ENCODE results near the gene GRIN3A.

The GRIN3A gene

DNA sequence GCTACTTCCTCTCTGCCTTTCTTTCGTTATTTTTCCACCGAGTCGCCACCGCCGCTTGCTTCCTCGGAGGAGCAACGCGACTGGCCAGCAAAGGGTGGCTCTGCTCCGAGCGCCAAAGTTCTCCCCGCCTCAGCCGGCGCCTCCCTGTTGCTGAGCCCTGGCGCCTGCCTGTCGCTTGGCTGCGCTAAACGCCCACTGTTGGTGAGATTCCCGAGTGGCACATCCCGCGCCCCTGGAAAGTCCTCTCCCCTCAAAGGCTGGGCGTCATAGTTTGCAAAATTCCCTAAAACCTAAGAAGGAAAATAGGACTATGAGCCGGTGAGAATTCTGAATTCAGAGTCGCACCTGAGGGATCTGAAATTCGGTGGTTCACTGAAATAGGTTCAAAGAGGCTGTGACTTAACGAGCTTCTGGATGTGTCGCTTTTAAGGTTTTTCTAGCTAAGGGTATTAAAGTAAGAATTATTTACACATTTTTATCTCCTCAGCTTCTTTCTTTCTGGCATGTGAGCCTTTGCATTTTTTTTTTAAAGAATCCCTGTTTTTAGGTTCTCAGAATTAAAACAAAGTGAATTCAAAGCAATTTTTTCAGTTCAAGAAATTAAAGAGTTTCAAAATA, at the start of gene GRIN3A:
TSS of gene GRIN3A (minus strand) at position 82 of the 618 bp plus-strand sequence. CDS start 668 bp downstream, outside the sequence.
- H3K36me3 Mint-ChIP-seq (ENCODE audit: low read depth): no peaks in the 10 kb centered on the region
- H3K27me3 Mint-ChIP-seq (ENCODE audit: low read depth): peaks cover 49% of the 10 kb centered on the region
- no peaks in the 10 kb centered on the region for H3K4me1 Mint-ChIP-seq (ENCODE audit: low read depth)
- no peak within 1 kb of the TSS for H3K4me3 Mint-ChIP-seq
- H3K27ac Mint-ChIP-seq: no peak within 1 kb of the TSS
- no peaks in the 10 kb centered on the region for H3K9me3 Mint-ChIP-seq
- no peak for DNase-seq (ENCODE audit: low spot score)

DNA sequence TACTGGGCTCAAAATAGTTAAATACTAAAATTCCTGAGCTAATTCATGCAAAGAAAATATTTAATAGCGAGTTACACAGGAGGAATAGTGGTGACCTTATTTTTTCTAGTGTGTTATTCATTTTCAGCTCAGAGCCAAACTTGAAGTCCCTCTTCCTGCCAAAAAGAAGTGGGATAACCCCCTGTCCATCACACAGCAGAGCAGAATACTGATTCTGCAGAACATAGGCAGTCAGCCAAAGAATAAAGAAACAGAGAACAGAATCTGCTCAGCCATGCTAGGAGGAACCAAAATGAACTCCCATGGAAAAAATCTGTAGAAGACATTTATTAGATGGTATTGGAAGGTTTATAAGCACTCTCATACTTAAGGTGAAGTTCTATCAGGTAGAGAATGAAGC, 49.4 kb upstream of the GRIN3A start:
- Mint-ChIP-seq H3K4me3 (no peak overlapping the region), H3K9me3 (no peaks in the 10 kb centered on the region), H3K4me1 (ENCODE audit: low read depth) (no peaks in the 10 kb centered on the region), H3K27me3 (ENCODE audit: low read depth) (no peaks in the 10 kb centered on the region), H3K27ac (no peak overlapping the region), H3K36me3 (ENCODE audit: low read depth) (no peaks in the 10 kb centered on the region)
- DNase-seq (ENCODE audit: low spot score): no peak

DNA sequence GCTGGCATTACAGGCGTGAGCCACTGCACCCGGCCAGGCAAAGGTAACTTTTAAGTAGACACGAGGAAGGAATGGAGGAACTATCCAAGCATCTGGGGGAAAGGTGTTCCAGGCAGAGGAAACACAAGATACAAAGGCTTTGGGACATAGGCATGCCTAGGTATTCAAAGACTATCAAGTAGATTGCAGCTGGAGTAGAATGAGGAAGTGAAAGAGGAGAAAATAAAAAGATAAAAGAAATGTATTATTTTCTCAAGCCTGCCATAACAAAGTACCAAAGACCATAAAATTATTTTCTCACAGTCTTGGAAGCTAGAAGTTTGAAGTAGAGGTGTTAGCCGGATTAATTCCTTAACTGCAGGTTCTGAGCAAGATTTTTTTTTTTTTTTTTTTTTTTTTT, 39.9 kb upstream of the GRIN3A start:
- no peak overlapping the region for H3K27ac Mint-ChIP-seq
- H3K36me3 Mint-ChIP-seq (ENCODE audit: low read depth): no peaks in the 10 kb centered on the region
- H3K9me3 Mint-ChIP-seq: no peaks in the 10 kb centered on the region
- H3K27me3 Mint-ChIP-seq (ENCODE audit: low read depth): no peaks in the 10 kb centered on the region
- H3K4me3 Mint-ChIP-seq: no peak overlapping the region
- no peak for DNase-seq (ENCODE audit: low spot score)
- H3K4me1 Mint-ChIP-seq (ENCODE audit: low read depth): no peaks in the 10 kb centered on the region

DNA sequence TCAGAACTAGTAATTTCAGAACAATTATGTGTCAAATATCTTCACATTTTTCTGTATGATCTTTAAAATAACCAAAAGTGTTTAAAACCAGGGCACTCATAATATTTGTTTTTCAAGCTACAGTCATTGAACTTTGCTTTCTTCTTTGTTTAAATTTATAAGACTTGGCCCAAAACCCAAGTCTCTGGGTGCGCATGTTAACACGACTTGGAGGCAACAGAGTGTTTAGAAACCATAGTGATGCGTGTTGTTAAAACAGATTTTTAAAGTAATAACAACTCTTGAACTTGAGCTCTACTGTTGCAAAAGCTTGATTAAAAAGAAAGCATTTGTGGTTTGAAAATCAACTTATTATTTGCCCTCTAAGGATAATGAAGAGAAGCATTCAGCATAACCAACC, 26.0 kb upstream of the GRIN3A start:
- Mint-ChIP-seq H3K4me1 (ENCODE audit: low read depth) (no peaks in the 10 kb centered on the region), H3K9me3 (no peaks in the 10 kb centered on the region), H3K27ac (no peak overlapping the region), H3K4me3 (no peak overlapping the region), H3K36me3 (ENCODE audit: low read depth) (no peaks in the 10 kb centered on the region), H3K27me3 (ENCODE audit: low read depth) (no peaks in the 10 kb centered on the region)
- no peak for DNase-seq (ENCODE audit: low spot score)

DNA sequence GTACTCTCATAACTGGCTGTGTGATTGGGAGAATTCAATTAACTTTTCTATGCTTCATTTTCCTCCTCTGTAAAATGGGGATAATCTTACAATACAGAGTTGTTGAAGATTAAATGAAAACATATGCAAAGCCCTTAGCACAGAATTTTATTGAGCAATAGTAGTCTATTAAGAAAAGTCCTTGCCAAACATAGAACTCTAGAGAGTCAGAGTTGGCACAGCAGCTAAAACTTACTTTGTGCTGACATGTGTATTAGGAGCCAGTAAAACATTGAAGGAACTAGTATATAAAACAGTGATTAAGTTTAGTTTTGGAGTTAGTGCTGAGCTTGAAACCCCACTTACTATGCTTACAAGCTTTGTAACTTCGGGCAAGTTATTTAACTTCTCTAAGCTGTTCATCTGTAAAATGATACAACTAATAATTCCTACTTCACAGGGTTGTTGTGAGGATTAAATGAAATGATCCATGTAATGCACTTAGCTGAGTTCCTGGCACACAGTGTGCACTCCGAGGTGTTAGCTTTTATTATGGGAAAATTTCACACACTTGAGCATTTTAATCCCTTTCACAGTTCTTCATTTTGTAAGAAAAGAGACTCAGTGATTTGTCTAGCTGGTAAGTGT, 20.0 kb upstream of the GRIN3A start:
- Mint-ChIP-seq H3K36me3 (ENCODE audit: low read depth) (no peaks in the 10 kb centered on the region), H3K4me3 (no peak overlapping the region), H3K27me3 (ENCODE audit: low read depth) (no peaks in the 10 kb centered on the region), H3K27ac (no peak overlapping the region), H3K9me3 (no peaks in the 10 kb centered on the region), H3K4me1 (ENCODE audit: low read depth) (no peaks in the 10 kb centered on the region)
- no peak for DNase-seq (ENCODE audit: low spot score)

DNA sequence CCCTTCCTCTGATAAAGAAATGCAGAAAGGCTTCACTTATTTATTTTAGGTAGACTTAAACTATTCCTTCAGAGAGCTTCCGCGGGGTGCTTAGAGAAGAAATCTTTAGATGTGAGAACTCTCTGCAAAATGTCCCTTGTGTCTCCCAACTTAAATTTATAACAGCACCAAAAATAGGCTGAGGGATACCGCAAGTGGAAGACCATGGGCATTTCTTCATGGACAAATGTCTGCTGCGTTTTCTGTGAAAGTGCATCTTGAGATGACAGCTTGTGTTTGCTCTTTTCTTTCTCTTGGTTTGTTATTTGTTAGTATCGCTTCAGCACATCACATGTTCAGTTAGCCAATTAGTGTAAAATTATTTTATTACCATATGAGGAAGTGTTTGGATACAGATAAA, 15.3 kb upstream of the GRIN3A start:
- DNase-seq (ENCODE audit: low spot score): no peak
- Mint-ChIP-seq H3K4me3 (no peak overlapping the region), H3K27me3 (ENCODE audit: low read depth) (no peaks in the 10 kb centered on the region), H3K27ac (no peak overlapping the region), H3K4me1 (ENCODE audit: low read depth) (no peaks in the 10 kb centered on the region), H3K36me3 (ENCODE audit: low read depth) (no peaks in the 10 kb centered on the region), H3K9me3 (no peaks in the 10 kb centered on the region)

DNA sequence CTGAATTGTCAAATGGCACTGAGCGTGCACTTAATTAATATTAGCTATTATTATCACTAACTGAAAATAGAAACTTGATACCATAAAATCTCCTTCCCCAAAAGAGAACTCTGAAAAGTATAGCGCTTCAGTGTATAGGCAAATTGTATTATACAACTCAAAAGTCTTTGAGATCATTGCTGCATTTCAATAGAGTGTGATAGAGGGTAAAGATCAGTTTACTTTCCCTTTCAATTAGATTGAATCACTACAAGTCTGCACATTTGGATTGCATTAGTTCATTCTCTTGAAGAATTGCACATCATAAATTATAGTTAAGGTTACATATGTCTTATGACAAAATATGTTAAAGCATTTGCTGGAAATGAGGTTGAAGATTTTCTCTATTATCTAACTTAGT, 13.4 kb upstream of the GRIN3A start:
- H3K9me3 Mint-ChIP-seq: no peaks in the 10 kb centered on the region
- H3K27me3 Mint-ChIP-seq (ENCODE audit: low read depth): no peaks in the 10 kb centered on the region
- H3K27ac Mint-ChIP-seq: no peak overlapping the region
- DNase-seq (ENCODE audit: low spot score): no peak
- no peaks in the 10 kb centered on the region for H3K36me3 Mint-ChIP-seq (ENCODE audit: low read depth)
- H3K4me1 Mint-ChIP-seq (ENCODE audit: low read depth): no peaks in the 10 kb centered on the region
- no peak overlapping the region for H3K4me3 Mint-ChIP-seq

DNA sequence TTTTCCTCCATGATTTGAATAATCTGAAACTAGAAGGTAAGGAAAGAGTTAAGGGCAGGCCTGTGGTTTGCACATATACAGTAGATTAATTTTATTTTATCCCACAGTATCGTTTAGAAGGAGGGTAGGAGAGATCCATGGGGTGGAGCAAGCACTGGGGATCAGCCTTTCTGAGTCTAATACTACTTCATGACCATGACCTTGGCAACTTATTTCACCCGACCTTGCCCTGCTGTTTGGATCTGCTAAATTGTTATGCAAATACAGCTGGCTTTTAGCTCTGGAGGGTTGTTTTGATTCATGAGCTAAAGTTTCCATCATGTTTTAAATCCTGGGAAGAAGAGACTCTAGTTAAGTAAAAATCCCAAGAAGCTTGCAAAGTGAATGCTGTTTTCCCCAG, 864 bp upstream of the GRIN3A start:
- no peak for DNase-seq (ENCODE audit: low spot score)
- Mint-ChIP-seq H3K4me3 (no peak overlapping the region), H3K36me3 (ENCODE audit: low read depth) (no peaks in the 10 kb centered on the region), H3K27me3 (ENCODE audit: low read depth) (peaks cover 49% of the 10 kb centered on the region), H3K4me1 (ENCODE audit: low read depth) (no peaks in the 10 kb centered on the region), H3K27ac (no peak overlapping the region), H3K9me3 (no peaks in the 10 kb centered on the region)

DNA sequence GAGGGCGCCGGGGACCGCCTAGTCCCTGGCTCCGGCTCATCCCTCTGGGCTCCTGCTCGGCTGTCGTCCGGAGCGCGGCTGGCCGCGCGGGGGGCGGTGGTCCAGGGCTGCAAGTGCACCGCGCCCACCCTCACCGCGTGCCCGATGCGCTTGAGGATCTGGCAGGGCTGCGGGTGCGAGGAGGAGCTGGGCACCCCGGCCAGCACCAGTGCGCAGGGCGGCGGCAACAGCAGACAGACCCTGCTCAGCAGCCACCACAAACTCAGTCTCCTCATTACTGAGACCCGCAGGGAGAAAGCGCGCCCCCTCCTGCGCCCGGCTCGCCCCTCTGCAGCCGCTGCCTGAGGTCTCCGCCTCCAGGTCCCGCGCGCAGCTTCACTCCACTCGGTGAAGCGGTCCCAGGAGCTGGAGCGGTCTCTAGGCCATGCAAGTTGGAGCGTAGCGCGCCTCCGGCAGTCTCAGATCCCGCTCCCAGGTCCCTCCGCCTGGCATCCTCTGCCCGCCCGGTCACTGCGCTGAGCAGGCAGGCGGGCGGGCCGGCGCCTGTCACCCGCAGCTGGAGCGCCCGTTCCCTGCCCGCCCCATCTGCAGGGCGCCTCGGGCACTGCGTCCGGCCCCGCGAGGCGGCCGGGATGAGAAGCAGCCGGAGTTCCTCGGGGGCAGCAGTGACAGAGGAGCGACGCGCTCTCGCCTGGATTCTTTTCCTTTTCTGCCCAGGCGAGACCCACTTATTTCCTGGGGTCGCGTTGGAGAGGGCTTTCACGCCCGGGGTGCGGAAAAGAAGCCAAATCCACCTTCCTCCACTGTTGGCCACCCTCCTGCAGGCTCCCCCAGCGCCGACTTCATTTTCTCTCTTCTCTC, 512 bp downstream of the GRIN3A start:
- Mint-ChIP-seq H3K27ac (no peak overlapping the region), H3K27me3 (ENCODE audit: low read depth) (peaks cover 47% of the 10 kb centered on the region), H3K9me3 (no peaks in the 10 kb centered on the region), H3K4me1 (ENCODE audit: low read depth) (no peaks in the 10 kb centered on the region), H3K36me3 (ENCODE audit: low read depth) (no peaks in the 10 kb centered on the region), H3K4me3 (no peak overlapping the region)
- no peak for DNase-seq (ENCODE audit: low spot score)

DNA sequence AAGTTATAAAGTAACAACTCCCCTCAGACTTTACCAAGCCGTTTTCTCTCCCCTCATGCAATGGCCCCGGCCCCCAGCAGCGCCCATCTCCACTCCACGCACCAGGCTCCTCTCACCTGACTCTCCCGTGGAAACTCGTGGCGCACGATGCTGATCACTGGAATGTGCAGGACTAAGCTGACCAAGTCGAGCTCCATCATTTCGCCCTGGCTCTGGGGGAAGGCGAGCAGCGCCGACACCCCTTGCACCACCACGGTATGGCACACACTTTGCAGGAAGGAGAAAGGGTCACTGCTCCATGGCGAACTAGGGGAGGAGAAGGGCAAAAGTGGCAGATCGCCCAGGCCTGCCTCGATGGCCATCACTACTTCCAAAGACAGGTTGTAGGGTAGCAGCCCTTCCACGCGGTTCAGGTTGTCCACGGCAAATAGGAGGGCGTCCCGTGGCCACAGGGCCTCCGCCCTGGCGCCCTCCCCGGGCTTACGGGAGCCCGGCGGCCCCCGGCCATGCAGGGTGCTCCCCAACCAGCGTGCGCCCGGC, 1.2 kb downstream of the GRIN3A start:
- H3K27me3 Mint-ChIP-seq (ENCODE audit: low read depth): peaks cover 49% of the 10 kb centered on the region
- no peak overlapping the region for H3K4me3 Mint-ChIP-seq
- no peak for DNase-seq (ENCODE audit: low spot score)
- no peaks in the 10 kb centered on the region for H3K9me3 Mint-ChIP-seq
- H3K4me1 Mint-ChIP-seq (ENCODE audit: low read depth): no peaks in the 10 kb centered on the region
- H3K36me3 Mint-ChIP-seq (ENCODE audit: low read depth): no peaks in the 10 kb centered on the region
- H3K27ac Mint-ChIP-seq: no peak overlapping the region

DNA sequence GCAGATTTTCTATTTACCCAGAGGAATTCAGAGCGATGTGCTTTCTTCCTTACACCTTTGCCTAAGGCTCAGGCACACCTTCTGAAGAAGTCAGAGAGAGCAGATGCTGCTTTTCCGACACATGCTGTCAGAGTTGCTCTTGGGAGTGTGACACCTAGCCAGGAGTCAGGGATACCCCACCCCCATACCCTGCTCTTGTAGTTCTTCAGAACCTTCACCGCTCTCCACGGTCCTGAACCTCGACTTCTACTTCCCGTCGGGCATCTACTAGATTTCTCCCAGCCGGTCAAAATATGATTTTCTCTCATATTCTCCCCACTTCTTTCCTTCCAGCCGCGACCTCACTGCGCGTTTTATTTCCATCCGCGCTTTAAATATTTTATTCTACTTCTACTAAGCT, 1.7 kb downstream of the GRIN3A start:
- Mint-ChIP-seq H3K27me3 (ENCODE audit: low read depth) (peaks cover 49% of the 10 kb centered on the region), H3K4me3 (no peak overlapping the region)

DNA sequence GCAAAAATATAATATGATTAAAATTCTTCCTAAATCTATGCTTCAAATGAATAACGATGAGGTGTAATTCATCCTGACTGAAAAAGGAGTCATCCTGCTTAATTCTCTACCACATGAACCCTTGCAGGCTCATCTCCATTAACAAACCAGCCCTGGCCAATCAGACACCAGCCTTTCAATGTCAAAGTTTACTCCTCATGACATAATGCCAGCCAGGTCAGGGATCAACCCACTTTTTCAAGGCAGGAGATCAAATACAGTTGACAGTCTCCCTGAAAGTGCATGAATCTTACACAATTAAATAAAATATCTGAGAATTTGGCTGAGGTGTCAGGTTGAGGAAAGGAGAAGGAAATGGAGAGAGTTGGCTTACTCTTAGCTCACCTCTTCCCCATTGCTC, 7.0 kb downstream of the GRIN3A start:
- H3K27me3 Mint-ChIP-seq (ENCODE audit: low read depth): peaks cover 14% of the 10 kb centered on the region
- H3K4me1 Mint-ChIP-seq (ENCODE audit: low read depth): no peaks in the 10 kb centered on the region
- H3K9me3 Mint-ChIP-seq: no peaks in the 10 kb centered on the region
- no peak for DNase-seq (ENCODE audit: low spot score)
- no peak overlapping the region for H3K4me3 Mint-ChIP-seq
- no peaks in the 10 kb centered on the region for H3K36me3 Mint-ChIP-seq (ENCODE audit: low read depth)
- no peak overlapping the region for H3K27ac Mint-ChIP-seq

More for the DNA sequence above, 1.7 kb downstream of the GRIN3A start:
- Mint-ChIP-seq H3K36me3 (ENCODE audit: low read depth) (no peaks in the 10 kb centered on the region), H3K4me1 (ENCODE audit: low read depth) (no peaks in the 10 kb centered on the region), H3K9me3 (no peaks in the 10 kb centered on the region), H3K27ac (no peak overlapping the region)
- DNase-seq (ENCODE audit: low spot score): no peak

DNA sequence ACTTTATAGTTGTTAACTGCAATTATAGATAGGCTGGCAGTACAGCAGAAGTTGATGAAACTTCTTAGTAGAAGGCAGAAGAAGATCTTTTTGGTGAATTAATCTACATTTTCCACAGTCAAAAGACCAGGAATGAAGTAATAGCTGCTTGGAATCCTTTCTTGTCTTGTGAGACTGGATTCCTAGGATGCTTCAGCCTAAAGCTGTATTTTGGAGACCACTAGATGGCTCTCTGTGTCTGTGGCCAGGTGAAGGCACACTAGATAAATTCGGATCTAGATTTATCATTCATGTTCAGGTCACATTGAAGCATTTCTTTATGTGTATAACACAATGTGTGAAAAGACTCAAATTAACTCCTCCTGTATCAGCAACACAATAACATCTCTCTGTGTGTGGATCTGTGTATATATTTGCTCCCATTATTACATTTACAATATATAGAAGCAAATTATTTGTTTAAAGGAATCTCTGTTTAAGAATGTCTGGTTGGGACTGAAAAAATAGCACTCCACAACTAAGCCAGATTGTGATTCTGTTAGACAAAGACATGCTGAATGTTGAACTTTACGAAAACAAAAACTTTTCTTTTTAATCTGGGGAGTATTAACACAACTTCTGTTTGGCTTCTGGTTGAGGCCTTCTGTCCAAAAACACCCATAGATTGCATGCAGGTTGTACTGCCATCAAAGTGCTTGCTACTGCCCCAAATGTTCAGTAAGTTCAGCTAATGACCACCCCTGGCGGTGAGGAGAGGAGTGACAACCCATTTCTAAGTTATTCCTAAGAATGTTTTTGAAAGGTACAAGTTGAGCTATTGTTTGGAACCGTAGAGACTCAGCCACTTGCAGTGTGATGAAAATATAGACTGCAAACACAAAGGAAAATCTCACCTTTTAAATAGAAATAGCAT, 10.6 kb downstream of the GRIN3A start:
- Mint-ChIP-seq H3K27me3 (ENCODE audit: low read depth) (peaks cover 5% of the 10 kb centered on the region), H3K9me3 (no peaks in the 10 kb centered on the region), H3K4me3 (no peak overlapping the region), H3K27ac (no peak overlapping the region), H3K36me3 (ENCODE audit: low read depth) (no peaks in the 10 kb centered on the region), H3K4me1 (ENCODE audit: low read depth) (no peaks in the 10 kb centered on the region)
- no peak for DNase-seq (ENCODE audit: low spot score)
